Endometrial microvascular endothelial cells (primary cell): ENCODE measurements around the gene SMAD6. TPM values are rescaled to one million over a fixed set of nuclear protein-coding genes. Genes with fewer than 3 reads are reported as not detected.

Experiments used
- in situ Hi-C: cut with HindIII; loops from 2 replicates; pipeline ENCODE4 v1.10.0; 2017; ENCODE audit warnings: low sequenced_read_pairs, low pct_unique_long_range_greater_than_20kb; ENCODE audit errors: inconsistent ontology term
- total RNA-seq: library from RNA; depleted of rRNA; stranded (reverse); fragments of >200 nt; gene quantifications from one replicate; pipeline ENCODE4 v1.2.3, GENCODE V29; 2015; ENCODE audit errors: inconsistent ontology term

Gene SMAD6
- total RNA-seq, 1 donor from 2014 or later, result 4.2 TPM

DNA sequence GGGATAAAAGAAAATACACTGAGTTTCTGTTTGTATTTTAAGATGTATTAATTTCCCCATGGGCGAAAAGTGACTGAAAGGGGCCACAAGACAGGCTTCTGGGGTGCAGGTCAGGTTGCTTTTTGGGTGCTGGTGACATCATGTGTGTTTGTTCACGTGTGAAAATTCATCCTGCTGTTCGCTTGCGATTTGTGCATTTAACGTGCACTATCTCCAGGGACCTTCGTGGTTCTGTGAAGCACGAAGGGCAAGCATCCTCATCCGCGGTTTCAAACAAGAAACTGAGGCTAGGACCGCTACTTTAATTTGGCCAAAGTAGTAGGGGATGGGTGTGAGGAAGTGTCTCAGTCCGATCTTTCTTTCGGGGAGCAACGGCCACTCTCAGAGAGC, 1.6 kb upstream of the SMAD6 start:
- in situ Hi-C loops, result loop anchor here (25.0 kb wide), 1 partner anchor 137 kb away; no protein-coding TSS in a partner anchor

DNA sequence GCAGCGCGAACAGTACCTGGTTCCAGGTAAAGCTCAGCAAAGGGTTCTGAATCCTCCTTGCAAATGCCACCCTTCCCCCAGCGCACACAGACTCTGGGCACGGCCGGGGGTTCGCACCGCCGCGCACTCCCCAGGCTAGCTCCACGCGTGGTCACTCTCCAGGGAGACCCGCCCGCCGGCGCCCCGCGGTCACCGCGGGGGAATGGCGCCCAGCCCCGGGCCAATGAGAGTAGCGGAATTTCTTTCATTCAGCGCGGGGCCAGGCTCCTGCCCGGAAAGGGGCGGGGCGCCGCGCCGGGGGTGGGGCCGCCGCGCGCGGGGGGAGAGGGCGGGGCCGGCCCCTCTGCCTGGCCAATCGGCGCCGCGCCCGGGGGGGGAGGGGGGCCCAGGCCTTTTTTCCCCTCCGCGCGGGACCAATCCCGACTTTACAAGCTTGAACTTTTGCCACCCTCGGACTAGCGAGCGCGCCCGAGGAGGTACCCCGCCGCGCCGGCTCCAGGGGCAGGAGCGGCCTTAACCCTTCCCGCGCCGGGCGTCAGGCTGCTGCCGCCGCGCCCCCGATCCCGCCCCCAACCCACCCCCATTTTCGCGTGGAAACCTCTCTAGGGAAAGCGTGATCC, 1.1 kb upstream of the SMAD6 start:
- in situ Hi-C loops, result loop anchor here (25.0 kb wide), 1 partner anchor 136 kb away; no protein-coding TSS in a partner anchor

DNA sequence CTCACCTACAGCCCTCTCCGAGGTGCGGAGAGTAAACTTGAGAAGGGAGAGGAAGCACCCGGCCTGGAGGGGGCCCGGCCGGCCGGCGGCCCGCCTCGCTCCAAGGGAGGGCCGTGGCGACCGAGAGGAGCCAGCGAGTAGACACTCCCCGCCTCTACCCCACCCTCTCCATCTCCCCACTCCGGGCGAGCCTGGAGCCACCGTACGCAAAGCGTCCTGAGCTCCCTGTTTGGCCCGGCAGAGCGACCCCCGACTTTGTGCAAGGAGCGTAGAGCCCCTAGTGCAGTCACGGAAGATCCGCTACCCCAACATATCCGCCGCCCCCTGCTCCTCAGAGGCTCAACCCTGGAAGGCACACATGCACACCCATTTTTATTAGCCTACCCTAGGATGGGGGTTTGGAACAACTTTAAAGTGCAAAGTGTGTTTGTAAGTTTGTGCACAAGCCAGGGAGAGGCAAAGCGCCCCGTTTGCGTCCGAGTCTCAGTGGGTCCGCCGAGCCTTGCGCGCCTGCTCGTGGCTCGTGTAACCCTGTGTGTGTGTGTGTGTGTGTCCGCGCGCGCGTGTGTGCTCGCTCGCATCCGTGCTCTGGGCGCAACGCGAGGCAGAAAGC, 508 bp upstream of the SMAD6 start:
- in situ Hi-C loops, result loop anchor here (25.0 kb wide), 1 partner anchor 136 kb away; no protein-coding TSS in a partner anchor

DNA sequence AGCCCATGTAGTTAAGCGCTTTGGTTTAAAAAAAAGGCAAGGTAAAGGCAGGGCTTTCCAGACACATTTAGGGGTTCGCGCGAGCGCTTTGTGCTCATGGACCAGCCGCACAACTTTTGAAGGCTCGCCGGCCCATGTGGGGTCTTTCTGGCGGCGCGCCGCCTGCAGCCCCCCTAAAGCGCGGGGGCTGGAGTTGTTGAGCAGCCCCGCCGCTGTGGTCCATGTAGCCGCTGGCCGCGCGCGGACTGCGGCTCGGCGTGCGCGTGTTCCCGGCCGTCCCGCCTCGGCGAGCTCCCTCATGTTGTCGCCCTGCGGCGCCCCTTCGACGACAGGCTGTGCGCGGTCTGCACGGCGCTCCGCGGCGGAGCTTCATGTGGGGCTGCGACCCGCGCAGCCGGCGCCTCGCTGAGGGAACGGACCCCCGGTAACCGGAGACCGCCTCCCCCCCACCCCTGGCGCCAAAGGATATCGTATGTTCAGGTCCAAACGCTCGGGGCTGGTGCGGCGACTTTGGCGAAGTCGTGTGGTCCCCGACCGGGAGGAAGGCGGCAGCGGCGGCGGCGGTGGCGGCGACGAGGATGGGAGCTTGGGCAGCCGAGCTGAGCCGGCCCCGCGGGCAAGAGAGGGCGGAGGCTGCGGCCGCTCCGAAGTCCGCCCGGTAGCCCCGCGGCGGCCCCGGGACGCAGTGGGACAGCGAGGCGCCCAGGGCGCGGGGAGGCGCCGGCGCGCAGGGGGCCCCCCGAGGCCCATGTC, 927 bp downstream of the SMAD6 start:
- in situ Hi-C loops, result loop anchor here (25.0 kb wide), 1 partner anchor 134 kb away; no protein-coding TSS in a partner anchor

DNA sequence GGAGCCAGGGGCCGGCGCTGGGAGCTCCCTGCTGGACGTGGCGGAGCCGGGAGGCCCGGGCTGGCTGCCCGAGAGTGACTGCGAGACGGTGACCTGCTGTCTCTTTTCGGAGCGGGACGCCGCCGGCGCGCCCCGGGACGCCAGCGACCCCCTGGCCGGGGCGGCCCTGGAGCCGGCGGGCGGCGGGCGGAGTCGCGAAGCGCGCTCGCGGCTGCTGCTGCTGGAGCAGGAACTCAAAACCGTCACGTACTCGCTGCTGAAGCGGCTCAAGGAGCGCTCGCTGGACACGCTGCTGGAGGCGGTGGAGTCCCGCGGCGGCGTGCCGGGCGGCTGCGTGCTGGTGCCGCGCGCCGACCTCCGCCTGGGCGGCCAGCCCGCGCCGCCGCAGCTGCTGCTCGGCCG, 1.5 kb downstream of the SMAD6 start:
- in situ Hi-C loops, result loop anchor here (25.0 kb wide), 1 partner anchor 134 kb away; no protein-coding TSS in a partner anchor

DNA sequence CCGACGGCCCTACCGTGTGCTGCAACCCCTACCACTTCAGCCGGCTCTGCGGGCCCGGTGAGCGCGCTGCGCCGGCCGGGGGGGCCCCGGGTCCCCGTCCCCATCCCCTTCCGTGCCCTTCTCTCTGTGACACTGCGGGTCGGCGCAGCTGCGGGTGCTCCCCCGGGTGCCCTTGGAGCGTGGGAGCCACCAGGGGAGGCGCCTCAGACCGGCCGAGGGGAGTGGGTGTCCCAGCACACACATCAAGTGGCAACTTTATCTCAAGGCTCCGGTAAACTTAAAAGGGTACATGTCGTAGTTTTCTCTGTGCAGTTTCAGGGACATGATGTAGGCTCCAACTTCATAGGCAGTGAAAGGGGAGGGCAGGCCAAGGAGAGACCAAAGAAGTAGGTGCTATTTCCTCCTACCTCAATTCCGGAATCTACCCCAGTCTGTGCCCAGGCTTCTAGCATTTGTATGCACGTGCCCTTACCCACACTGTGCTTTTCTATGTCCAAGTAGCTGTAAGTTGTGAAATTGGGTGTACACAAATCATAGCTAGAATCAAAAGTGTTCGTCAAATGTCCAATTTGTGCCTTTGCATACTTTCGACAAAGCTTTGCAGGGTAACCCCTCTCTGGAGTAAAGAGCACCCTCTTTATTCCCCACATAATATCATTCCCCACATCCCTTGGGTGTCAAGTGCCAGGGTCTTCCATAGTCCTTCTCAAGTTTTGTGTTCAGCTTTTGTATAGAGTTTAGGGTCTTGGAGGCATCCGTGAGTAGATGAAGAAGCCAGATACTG, 2.2 kb downstream of the SMAD6 start:
- in situ Hi-C loops, result loop anchor here (25.0 kb wide), 1 partner anchor 133 kb away; no protein-coding TSS in a partner anchor

DNA sequence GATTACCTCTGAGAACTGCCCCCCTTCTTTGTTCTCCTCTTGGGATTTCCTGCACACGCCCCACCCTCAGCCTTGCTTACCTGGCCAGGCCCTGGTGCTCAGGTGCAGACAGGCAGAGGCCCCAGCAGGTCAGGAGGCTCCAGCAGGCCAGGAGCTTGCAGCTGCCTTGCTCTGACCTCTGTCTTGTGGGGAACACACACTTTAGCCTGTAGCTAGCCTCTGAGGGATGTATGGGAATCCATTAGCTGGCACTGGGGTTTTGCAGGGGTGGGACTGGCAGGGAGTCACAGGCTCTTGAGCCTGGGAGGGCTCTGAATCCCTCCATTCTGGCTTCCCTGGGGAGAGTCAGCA, 2.7 kb downstream of the SMAD6 start:
- in situ Hi-C loops, result loop anchor here (25.0 kb wide), 1 partner anchor 133 kb away; no protein-coding TSS in a partner anchor

DNA sequence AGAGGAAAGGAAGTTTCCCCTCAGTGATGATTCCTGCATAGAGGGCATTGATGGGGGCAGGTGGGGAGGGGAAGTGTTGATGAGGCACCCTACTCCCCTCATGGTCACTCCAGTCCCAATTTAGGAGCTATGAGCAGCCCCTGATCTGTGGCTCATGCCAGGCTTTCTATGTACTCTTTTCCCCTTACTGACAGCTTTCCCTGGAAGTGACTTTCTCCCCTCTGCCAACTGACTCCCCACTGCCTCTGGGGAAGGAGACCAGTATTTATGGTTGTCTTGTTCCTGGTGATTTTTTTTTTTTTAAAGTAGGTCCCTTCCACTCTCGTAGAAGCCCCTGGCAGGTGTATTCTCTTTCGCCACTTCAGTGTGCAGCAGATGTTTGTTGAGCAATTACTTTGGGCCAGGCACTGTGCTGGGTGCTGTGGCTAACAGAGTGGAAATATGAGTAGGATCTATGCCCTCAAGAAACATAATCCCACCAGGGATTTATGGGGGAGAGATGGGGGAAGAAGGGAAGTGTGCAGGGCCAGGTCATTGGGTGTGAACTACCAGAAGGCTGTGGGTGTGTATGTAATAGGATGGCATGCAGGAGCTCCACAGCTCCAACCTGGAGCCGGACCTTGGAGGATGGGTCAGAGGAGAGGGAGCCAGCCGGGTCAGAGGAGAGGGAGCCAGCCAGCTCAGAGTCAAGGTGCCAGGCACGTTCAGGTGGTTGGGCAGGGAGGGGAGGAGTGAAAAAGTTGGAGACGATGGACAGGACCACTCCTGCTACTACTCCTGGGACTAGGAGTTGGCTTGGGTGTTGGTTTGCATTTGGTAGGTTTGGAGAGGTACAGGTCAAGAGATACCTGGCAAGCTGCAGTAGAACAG, 3.5 kb downstream of the SMAD6 start:
- in situ Hi-C loops, result loop anchor here (25.0 kb wide), 1 partner anchor 132 kb away; no protein-coding TSS in a partner anchor

DNA sequence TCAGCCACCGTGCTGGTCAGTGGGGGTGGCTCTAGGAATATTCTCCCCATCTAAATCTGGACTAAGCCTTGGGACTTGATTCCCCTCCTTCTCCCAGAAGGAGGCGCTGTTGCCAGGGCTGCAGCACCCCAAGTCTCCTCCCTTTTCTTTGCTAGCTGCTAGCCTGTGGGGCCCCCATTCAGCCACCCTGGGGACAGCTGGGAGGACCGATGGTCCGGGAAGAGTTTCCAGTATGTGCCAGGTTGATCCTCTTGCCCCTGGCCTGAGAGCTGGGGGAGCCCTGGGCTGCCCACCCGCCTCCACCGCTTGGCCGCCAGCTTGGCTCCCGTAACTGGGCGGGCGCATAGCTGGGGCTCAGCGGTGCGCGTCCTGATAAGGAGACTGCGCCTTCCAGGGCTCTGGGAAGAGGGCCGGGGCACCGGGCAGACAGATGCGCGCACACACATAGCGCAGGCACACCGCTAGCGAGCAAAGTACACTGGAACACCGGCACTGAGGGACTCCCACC, 4.2 kb downstream of the SMAD6 start:
- in situ Hi-C loops, result loop anchor here (25.0 kb wide), 1 partner anchor 131 kb away; no protein-coding TSS in a partner anchor

DNA sequence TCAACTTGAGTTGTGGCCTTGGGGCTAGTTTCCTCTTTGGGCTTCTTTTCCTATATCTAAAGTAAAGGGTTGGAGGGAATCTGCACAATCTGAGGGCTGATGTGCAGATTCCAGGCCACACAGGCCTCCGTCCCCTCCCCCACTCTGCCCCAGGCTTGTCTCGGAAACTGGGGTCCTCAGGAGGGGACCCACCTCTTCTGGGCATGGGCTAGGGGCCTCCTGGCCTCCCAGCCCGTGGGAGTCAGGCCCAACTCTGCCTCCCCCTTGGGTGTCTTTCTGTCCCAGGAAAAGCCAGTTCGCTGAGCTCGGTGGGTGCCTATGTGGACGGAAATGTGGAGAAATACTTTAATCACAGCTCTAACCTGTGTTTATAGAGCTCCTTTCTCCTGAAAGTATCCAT, 4.8 kb downstream of the SMAD6 start:
- in situ Hi-C loops, result loop anchor here (25.0 kb wide), 1 partner anchor 130 kb away; no protein-coding TSS in a partner anchor

DNA sequence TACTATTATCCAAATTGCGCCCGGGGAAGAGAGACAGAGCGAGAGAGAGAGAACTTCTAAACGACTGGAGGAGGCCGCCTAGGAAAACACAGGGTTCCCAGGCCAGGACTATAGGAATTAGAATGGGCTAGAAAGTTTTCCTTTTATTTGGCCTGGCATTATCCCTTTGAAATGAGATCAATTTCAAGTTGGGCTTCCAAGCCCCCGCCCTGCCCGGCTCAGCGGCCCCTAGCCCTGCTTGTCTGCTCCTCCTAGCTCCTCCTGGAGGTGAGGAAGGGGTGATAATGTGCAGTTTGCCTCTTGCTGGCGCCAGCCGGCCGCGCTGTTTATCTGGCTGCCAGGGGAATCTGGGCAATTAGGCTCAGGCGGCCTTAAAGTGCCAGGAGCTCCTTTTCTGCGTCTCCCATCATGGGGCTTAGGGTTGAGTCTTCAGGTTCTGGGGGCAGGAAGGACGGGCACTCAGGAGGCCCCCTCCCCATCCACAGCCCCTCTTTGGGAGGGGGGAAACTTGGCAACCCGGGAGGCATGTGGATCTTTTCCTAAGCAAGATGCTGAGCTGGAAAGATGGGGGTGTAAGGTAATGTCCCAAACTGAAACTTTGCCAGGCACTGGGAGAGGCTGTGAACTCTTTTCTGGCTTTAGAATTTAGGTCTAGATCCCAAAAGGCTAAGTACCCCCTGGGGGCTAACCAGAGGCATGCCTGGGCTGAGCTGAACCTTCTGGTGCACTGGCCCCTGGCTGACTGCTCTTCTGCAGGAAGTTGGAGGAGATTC, 5.5 kb downstream of the SMAD6 start:
- in situ Hi-C loops, result loop anchor here (25.0 kb wide), 1 partner anchor 130 kb away; no protein-coding TSS in a partner anchor

DNA sequence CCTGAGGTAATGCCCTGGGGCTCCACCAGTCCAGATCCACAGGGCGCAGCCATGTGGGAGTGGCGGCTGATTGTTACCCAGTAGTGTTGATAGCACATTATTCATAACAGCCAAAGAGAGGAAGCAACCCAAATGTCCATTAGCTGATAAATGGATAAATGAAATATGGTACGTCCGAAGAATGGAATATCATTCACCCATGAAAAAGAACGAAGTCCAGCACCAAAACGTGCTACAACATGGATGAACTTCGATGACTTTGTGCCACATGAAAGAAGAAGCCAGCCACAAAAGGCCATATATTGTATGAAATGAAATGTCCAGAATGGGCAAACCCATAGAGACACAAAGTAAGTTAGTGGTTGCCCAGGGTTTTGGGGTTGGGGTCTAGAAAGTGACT, 6.4 kb downstream of the SMAD6 start:
- in situ Hi-C loops, result loop anchor here (25.0 kb wide), 1 partner anchor 129 kb away; no protein-coding TSS in a partner anchor

DNA sequence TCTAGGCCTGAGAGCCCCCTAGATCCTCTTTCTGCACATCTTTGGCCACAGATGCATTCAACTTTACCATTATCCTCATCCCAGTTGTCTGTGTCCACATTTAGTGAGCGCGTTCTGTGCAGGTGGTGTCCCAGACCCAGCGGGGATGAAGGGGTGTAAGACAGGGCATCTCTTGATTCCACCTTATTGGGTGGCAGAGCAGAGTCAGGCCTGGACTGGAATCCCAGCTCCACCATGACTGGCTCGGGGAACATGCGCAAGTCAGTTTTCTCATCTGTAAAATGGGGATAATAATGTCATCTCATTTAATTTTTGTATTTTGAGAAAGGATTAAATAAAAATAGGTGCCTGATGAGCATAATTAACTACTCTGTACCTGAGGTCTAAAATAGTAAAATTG, 7.8 kb downstream of the SMAD6 start:
- in situ Hi-C loops, result loop anchor here (25.0 kb wide), 1 partner anchor 127 kb away; no protein-coding TSS in a partner anchor

DNA sequence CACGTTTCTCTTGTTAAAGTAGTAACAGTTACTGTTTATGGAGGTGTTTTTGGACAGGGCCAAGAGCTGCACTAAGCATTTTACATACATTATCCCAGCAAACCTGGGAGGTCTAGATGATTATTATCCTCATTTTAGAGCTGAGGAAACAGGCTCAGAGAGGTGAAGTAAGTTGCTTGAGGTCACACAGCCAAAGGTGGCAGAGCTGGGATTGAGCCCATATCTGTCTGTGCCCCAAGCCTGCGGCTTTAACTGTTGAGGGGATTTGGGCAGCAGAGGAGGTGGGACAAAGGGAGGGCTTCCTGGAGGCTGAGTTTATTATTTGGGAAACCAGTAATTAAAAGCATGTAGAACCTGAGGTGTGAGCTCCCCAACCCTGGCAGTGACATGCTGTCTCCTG, 9.2 kb downstream of the SMAD6 start:
- in situ Hi-C loops, result loop anchor here (25.0 kb wide), 1 partner anchor 126 kb away; no protein-coding TSS in a partner anchor

DNA sequence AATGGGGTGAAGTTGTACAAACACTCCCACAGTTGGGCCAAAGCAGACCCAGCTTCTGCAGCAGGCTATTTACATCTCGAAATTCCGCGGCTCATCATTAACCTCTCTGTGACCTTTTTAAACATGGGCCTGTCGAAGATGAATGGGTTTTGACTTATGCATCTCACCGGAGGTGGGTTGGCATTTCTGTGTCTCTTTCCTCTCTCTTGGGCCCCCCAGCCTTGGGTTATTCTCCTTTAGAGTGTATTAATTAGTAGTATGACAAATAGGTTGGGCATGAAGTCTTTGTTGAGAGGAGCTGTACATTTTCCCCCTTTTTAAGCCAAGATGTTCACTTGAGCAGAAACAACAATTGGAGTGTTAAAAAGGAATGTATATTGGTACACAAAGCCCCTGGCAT, 9.8 kb downstream of the SMAD6 start:
- in situ Hi-C loops, result loop anchor here (25.0 kb wide), 1 partner anchor 125 kb away; no protein-coding TSS in a partner anchor

DNA sequence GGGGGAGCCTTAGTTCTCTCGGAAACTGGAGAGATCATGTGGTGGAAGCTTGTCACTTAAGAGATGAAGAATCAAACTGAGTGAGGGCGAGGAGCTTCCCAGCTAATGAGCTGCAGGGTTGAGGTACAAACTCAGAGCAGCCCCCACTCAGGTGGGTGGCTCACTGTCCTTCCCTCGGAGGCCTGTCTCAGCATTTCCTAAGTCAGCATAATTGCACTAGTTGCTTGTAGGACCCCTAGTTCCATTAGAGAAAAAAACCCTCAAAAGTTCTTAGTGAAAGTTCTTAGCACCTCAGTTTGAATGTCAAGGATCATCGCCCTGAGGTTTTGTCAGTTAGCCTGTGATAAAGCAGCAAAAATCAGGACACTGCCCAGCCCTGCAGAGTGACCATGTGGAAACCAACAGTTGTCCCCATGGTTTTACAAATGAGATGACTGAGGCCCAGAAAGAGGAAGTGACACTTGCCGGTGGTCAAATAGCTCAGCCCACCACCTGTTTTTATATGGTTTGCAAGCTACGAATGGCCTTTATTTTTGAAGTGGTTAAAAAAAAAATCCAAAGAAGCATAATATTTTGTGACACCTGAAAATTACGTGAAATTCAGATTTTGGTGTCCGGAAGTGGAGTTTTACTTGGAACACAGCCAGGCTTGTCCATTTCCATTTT, 11.9 kb downstream of the SMAD6 start:
- in situ Hi-C loops, result loop anchor here (25.0 kb wide), 1 partner anchor 123 kb away; no protein-coding TSS in a partner anchor
